ENCODE data around the gene SSR4.

- TF ChIP-seq SUZ12 (IDR thresholded peaks at IDR 0.05; ENCODE audit: extremely low read depth, insufficient read depth, insufficient read length) (no peak), ZNF274 (IDR thresholded peaks at IDR 0.05; ENCODE audit: low read depth, low read length) (no peak), YY1 (IDR thresholded peaks at IDR 0.05; ENCODE audit: insufficient read depth, insufficient read length) (no peak)
These were observed 22.6 kb downstream of the SSR4 start for GRCh38 chrX:153816831-153817690.
